Measurements from ENCODE around the gene SLC5A3. TPM values are rescaled to one million over a fixed set of nuclear protein-coding genes. Genes with fewer than 3 reads are reported as not detected.

SLC5A3 gene
- total RNA-seq, 1 experiment from 2014 or later: 12.3 TPM

DNA sequence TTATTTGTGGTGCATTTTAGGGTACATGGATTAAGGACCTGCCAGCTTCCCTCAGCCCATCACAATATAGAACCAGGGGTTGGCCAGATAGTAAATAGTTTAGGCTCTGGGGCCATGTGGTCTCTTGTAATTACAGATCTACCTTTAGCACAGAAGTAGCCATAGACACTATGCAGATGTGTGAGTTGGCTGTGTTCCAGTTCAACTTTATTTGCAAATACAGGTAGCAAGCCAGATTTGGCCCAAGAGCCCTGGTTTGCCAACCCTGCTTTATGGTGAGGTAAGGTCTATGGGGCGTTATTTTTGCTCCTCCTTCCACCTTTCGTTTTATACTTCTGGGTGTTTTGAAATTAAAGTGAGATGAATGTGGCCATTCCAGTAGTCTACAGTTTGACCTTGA lies 48.7 kb downstream of the SLC5A3 start:
- Mint-ChIP-seq H3K36me3 (ENCODE audit: insufficient read depth in 1 of 3, low read depth in 3 of 3) (peaks cover 16 to 33% (median 31%) of the 10 kb centered on the region in 3 experiments), H3K4me1 (peaks cover 5 to 10% of the 10 kb centered on the region in 2 experiments)
- TF ChIP-seq, protein P1, sequence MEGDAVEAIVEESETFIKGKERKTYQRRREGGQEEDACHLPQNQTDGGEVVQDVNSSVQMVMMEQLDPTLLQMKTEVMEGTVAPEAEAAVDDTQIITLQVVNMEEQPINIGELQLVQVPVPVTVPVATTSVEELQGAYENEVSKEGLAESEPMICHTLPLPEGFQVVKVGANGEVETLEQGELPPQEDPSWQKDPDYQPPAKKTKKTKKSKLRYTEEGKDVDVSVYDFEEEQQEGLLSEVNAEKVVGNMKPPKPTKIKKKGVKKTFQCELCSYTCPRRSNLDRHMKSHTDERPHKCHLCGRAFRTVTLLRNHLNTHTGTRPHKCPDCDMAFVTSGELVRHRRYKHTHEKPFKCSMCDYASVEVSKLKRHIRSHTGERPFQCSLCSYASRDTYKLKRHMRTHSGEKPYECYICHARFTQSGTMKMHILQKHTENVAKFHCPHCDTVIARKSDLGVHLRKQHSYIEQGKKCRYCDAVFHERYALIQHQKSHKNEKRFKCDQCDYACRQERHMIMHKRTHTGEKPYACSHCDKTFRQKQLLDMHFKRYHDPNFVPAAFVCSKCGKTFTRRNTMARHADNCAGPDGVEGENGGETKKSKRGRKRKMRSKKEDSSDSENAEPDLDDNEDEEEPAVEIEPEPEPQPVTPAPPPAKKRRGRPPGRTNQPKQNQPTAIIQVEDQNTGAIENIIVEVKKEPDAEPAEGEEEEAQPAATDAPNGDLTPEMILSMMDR (conservative IDR thresholded peaks at IDR 0.05): no peak

More for the DNA sequence above, 48.7 kb downstream of the SLC5A3 start:
- H3K27ac Mint-ChIP-seq: no peak overlapping the region
- Histone ChIP-seq H3K9me3 (ENCODE audit: control insufficient read depth, low read depth, low read length) (no peaks in the 10 kb centered on the region), H4K91ac (ENCODE audit: insufficient read length, low read depth, low read length) (no peak overlapping the region), H2BK5ac (ENCODE audit: insufficient read length, low read length) (no peak overlapping the region), H4K20me1 (ENCODE audit: control insufficient read depth, insufficient read depth, insufficient read length) (no peaks in the 10 kb centered on the region), H4K5ac (ENCODE audit: insufficient read length, low read depth, low read length) (no peak overlapping the region), H3K4me1 (ENCODE audit: insufficient read depth, low read length) (no peaks in the 10 kb centered on the region; the same call in 1 of the 2 replicates), H3K27me3 (ENCODE audit: insufficient read depth, low read length) (no peaks in the 10 kb centered on the region), H2BK12ac (ENCODE audit: insufficient read length, low read depth, low read length) (no peak overlapping the region), H3K14ac (ENCODE audit: insufficient read depth, low read length) (no peak overlapping the region), H3K79me1 (ENCODE audit: insufficient read depth, low read depth, low read length, poor library complexity, severe bottlenecking) (peaks cover 12% of the 10 kb centered on the region), H2BK120ac (ENCODE audit: low read depth, low read length, poor library complexity, severe bottlenecking) (no peak overlapping the region), H3K4me2 (ENCODE audit: insufficient read depth, insufficient read length, low read length) (no peak overlapping the region), H3K4ac (ENCODE audit: low read depth, low read length) (no peak overlapping the region), H3K56ac (ENCODE audit: insufficient read length, low read depth, low read length) (no peak overlapping the region), H3K27ac (ENCODE audit: insufficient read length, low read depth, low read length) (no peak overlapping the region), H2BK20ac (ENCODE audit: low read depth, low read length, poor library complexity, severe bottlenecking) (no peak overlapping the region), H3K9ac (ENCODE audit: extremely low read depth, insufficient read length, low read length) (no peak overlapping the region), H4K8ac (replicated peaks; ENCODE audit: insufficient read length, low read depth, low read length) (no peak overlapping the region), H3K23ac (ENCODE audit: insufficient read length, low read depth, low read length) (no peak overlapping the region), H2AFZ (ENCODE audit: low read length) (no peak overlapping the region), H2BK15ac (ENCODE audit: low read depth, low read length) (no peak overlapping the region), H2AK5ac (ENCODE audit: insufficient read length, low read length) (no peak overlapping the region), H3K23me2 (ENCODE audit: insufficient read length, low read depth, low read length, poor library complexity, severe bottlenecking) (no peaks in the 10 kb centered on the region), H3K79me2 (ENCODE audit: insufficient read depth, low read length) (peaks cover 5% of the 10 kb centered on the region; the same call in 1 of the 2 replicates), H3T11ph (ENCODE audit: low read length) (no peak overlapping the region), H3K18ac (ENCODE audit: insufficient read length, low read depth, low read length) (no peak overlapping the region)
- DNase-seq: no peak
- no peak overlapping the region for H3K4me3 Mint-ChIP-seq
- H3K27me3 Mint-ChIP-seq (ENCODE audit: low read depth): no peaks in the 10 kb centered on the region
- WGBS (ENCODE audit: extremely low coverage, insufficient read length, low lambda C conversion rate): no CpG with 5 or more reads among the region's 2 CpGs
- peaks cover 0 to 2% of the 10 kb centered on the region in 2 experiments; a peak in 3 of 5 replicates for H3K9me3 Mint-ChIP-seq

Other genes starting within 250 kb of the SLC5A3 start
- 263 and 275 TPM in 2 replicates for gene ATP5PO, start 157.8 kb upstream of the SLC5A3 start, total RNA-seq (2021)
- 77.5 and 83.2 TPM in 2 replicates for gene MRPS6, start within 50 bp of the SLC5A3 start, total RNA-seq (2021)